ENCODE data around the gene SLC12A6.

GRCh38 chr15:34376856-34377255 lies 39.3 kb upstream of the SLC12A6 start:
- no peak for TF ChIP-seq POLR2A (IDR thresholded peaks at IDR 0.05; ENCODE audit: low read length)
- TF ChIP-seq GATA1 (IDR thresholded peaks at IDR 0.05; ENCODE audit: low read depth, low read length): no peak
